CD4-positive, CD25-positive, alpha-beta regulatory T cell (primary cell): Measurements from ENCODE around the gene GABRG3. TPM values are rescaled to one million over a fixed set of nuclear protein-coding genes. Genes with fewer than 3 reads are reported as not detected.

ENCODE experiments used
- ATAC-seq, 2 donors: fragments of 150-1000 bp; cut with Tn5 transposase; one replicate each; pipeline ENCODE4 v1.10.0; 2021; ENCODE audit warnings: low read depth in 2 of 2, moderate number of reproducible peaks in 2 of 2, moderate library complexity in 1 of 2
- DNase-seq, 3 donors: peaks; one replicate each; pipeline versions ENCODE4 v3.0.0 to v3.0.0-alpha.2; 2012 to 2022; ENCODE audit warnings: mixed read lengths in 1 of 3
- H3K27ac ChIP-seq: one replicate; pipeline ENCODE4 v1.7.0; 2013; ENCODE audit warnings: mild to moderate bottlenecking, low read length; ENCODE audit not compliant: insufficient read depth, poor library complexity, severe bottlenecking
- H3K27me3 ChIP-seq: one replicate; pipeline ENCODE4 v1.7.0; 2013; ENCODE audit warnings: low read length; ENCODE audit not compliant: control insufficient read depth, insufficient read depth
- H3K36me3 ChIP-seq: one replicate; pipeline ENCODE4 v1.7.0; 2013; ENCODE audit warnings: mild to moderate bottlenecking, low read length, moderate library complexity; ENCODE audit not compliant: control insufficient read depth, insufficient read depth
- H3K4me1 ChIP-seq: 2 replicates; pipeline ENCODE4 v1.7.0; 2013; ENCODE audit warnings: mild to moderate bottlenecking, low read length; ENCODE audit not compliant: insufficient read depth, control insufficient read depth, poor library complexity, severe bottlenecking
- H3K4me3 ChIP-seq: one replicate; pipeline ENCODE4 v1.7.0; 2013; ENCODE audit warnings: low read depth, mild to moderate bottlenecking, low read length, moderate library complexity
- H3K9me3 ChIP-seq, 2 experiments: 1 replicate in 1 of 2; 2 replicates in 1 of 2; pipeline ENCODE4 v1.7.0; 2013; ENCODE audit warnings: low read length in 2 of 2, mild to moderate bottlenecking in 1 of 2, moderate library complexity in 1 of 2; ENCODE audit not compliant: control insufficient read depth in 2 of 2
- H3K27ac Mint-ChIP-seq, 3 donors: one replicate each; pipeline ENCODE4 v1.8.0; 2020 to 2022; ENCODE audit warnings: mild to moderate bottlenecking in 3 of 3, mixed read lengths in 3 of 3, moderate library complexity in 2 of 3
- H3K27me3 Mint-ChIP-seq: one replicate; pipeline ENCODE4 v1.8.0; 2022; ENCODE audit warnings: mild to moderate bottlenecking, mixed read lengths
- H3K36me3 Mint-ChIP-seq: one replicate; pipeline ENCODE4 v1.8.0; 2020; ENCODE audit warnings: mixed read lengths
- H3K4me1 Mint-ChIP-seq, 4 donors: one replicate each; pipeline ENCODE4 v1.8.0; 2020 to 2022; ENCODE audit warnings: mixed read lengths in 4 of 4, mild to moderate bottlenecking in 1 of 4
- H3K4me3 Mint-ChIP-seq, 4 donors: one replicate each; pipeline ENCODE4 v1.8.0; 2020 to 2022; ENCODE audit warnings: mild to moderate bottlenecking in 4 of 4, mixed read lengths in 4 of 4, moderate library complexity in 3 of 4
- H3K9me3 Mint-ChIP-seq, 7 donors: one replicate each; pipeline ENCODE4 v1.8.0; 2020 to 2022; ENCODE audit warnings: mixed read lengths in 7 of 7, mild to moderate bottlenecking in 3 of 7, moderate library complexity in 2 of 7
- polyA plus RNA-seq, 4 donors: library from polyadenylated mRNA; unstranded; fragments of 300-500 nt; fragmentation: Illumina TruSeq; gene quantifications; one replicate each; pipeline ENCODE4 v1.2.3, GENCODE V29; 2021
- total RNA-seq: library from RNA; stranded (reverse); gene quantifications from one replicate; pipeline ENCODE4 v1.2.3, GENCODE V29; 2022

GABRG3 gene
- total and polyA plus RNA-seq, 5 donors from 2014 or later = not detected

DNA sequence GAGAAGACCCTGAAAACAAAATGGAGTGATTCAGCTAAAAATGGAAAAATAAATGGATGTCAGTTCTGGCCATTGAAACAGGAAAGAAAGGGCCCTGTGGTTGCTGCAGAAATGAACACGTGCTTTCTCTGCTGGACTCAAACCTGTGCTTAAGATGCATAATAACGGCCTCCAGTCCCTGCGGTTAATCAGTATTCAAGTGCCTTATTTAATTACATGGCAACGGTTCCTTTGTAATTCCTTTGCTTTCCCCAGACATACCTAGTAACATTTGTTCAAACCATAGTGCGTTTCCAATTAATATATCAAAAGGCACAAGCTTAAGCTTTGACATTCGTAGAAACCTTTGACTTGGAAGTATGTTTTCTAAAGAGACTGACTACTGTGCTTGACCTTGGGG, 428.3 kb downstream of the GABRG3 start:
- DNase-seq = no peak
- Histone ChIP-seq H3K4me3 (no peak overlapping the region), H3K4me1 (no peaks in the 10 kb centered on the region), H3K9me3 (no peaks in the 10 kb centered on the region), H3K36me3 (no peaks in the 10 kb centered on the region), H3K27ac (no peak overlapping the region), H3K27me3 (no peaks in the 10 kb centered on the region)
- no peak for ATAC-seq
- no peaks in the 10 kb centered on the region for H3K4me1 Mint-ChIP-seq
- no peak overlapping the region for H3K4me3 Mint-ChIP-seq
- H3K36me3 Mint-ChIP-seq = no peaks in the 10 kb centered on the region
- H3K27me3 Mint-ChIP-seq = no peaks in the 10 kb centered on the region
- H3K9me3 Mint-ChIP-seq = peaks cover 2 to 27% (median 6%) of the 10 kb centered on the region in 7 donors
- no peak overlapping the region for H3K27ac Mint-ChIP-seq

DNA sequence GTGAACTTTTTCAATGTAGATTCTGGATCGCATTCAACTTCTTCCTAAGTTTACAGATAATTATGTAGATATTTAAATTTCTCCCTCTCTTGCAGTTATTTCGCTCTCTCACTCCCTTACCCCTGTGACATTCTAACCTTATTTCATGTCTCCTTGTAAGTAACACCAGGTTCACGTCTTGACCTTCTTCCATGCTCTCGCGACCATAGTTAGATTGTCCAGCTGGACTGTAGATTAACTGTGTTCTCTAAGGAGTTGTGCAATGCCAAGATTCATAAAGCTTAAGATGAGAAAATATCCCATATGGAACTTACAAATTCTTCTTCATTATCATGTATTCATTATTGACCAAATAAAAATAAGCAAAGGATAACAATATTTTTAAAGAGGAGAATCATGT, 430.5 kb downstream of the GABRG3 start:
- no peak overlapping the region for H3K27ac Mint-ChIP-seq
- peaks cover 0 to 29% (median 13%) of the 10 kb centered on the region in 7 donors for H3K9me3 Mint-ChIP-seq
- ATAC-seq (no peak), DNase-seq (no peak)
- H3K4me1 ChIP-seq = no peaks in the 10 kb centered on the region
- no peak overlapping the region for H3K27ac ChIP-seq
- H3K27me3 ChIP-seq = no peaks in the 10 kb centered on the region
- H3K36me3 ChIP-seq = no peaks in the 10 kb centered on the region
- H3K9me3 ChIP-seq = no peaks in the 10 kb centered on the region
- no peaks in the 10 kb centered on the region for H3K4me1 Mint-ChIP-seq
- H3K4me3 Mint-ChIP-seq = peak overlapping the region in 1 of 4 donors; percentile 58
- H3K36me3 Mint-ChIP-seq = no peaks in the 10 kb centered on the region
- no peaks in the 10 kb centered on the region for H3K27me3 Mint-ChIP-seq
- no peak overlapping the region for H3K4me3 ChIP-seq

DNA sequence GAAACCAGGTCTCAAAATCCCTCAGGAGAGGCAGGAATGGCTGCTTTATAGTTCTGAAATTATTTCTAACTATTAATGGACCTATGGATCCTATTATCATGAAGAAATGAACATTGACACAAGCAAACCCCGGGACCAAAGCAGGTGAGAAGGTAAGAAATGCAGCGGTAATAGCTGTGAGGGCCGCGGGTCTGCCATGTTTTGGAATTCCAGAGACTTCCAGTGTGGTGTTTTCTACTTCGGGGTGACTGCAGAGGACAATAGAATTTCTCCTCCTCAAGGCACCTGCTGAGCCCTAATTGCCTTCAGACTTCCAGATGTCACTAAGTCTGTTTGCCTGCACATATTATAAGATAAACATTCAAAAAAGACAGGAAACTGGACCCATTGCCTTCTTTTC, 437.4 kb downstream of the GABRG3 start:
- ATAC-seq (no peak), DNase-seq (no peak)
- no peaks in the 10 kb centered on the region for H3K9me3 ChIP-seq
- Mint-ChIP-seq H3K27ac (no peak overlapping the region), H3K4me3 (no peak overlapping the region), H3K9me3 (peaks cover 0 to 20% (median 13%) of the 10 kb centered on the region in 7 donors), H3K4me1 (no peaks in the 10 kb centered on the region), H3K36me3 (no peaks in the 10 kb centered on the region), H3K27me3 (no peaks in the 10 kb centered on the region)
- no peak overlapping the region for H3K4me3 ChIP-seq
- no peaks in the 10 kb centered on the region for H3K27me3 ChIP-seq
- H3K27ac ChIP-seq = no peak overlapping the region
- no peaks in the 10 kb centered on the region for H3K4me1 ChIP-seq
- no peaks in the 10 kb centered on the region for H3K36me3 ChIP-seq

GRCh38 chr15:27410996-27411605, 440.1 kb downstream of the GABRG3 start:
- no peak for DNase-seq
- Mint-ChIP-seq H3K9me3 (peaks cover 0 to 14% (median 6%) of the 10 kb centered on the region in 7 donors), H3K27ac (no peak overlapping the region), H3K27me3 (no peaks in the 10 kb centered on the region), H3K4me1 (no peaks in the 10 kb centered on the region), H3K36me3 (no peaks in the 10 kb centered on the region), H3K4me3 (no peak overlapping the region)
- Histone ChIP-seq H3K27ac (no peak overlapping the region), H3K9me3 (peaks cover 0 to 2% of the 10 kb centered on the region in 2 experiments), H3K4me1 (no peaks in the 10 kb centered on the region), H3K27me3 (no peaks in the 10 kb centered on the region), H3K36me3 (no peaks in the 10 kb centered on the region), H3K4me3 (no peak overlapping the region)
- no peak for ATAC-seq

DNA sequence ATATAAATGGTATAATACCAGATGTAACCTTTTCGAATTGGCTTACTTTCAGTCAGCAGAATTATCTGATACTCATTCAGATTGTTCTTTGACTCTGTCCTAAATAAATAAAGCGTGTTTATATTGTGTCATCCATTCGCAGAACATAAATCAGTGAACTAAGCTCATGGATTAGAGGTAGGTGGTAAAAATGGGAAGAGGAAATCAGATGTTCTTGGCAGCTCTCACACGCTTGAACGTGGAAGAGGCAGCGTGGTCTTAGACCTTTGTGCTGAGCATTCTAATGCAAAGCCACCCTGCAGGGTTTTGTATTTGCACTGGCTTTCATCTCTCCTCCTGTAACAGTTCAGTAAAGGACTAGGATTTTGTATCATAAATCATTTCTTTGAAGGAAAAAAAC, 441.4 kb downstream of the GABRG3 start:
- DNase-seq = no peak

GRCh38 chr15:27414168-27414870, 443.3 kb downstream of the GABRG3 start:
- no peaks in the 10 kb centered on the region for H3K36me3 Mint-ChIP-seq
- H3K27ac Mint-ChIP-seq = no peak overlapping the region
- no peaks in the 10 kb centered on the region for H3K27me3 Mint-ChIP-seq
- Histone ChIP-seq H3K27me3 (no peaks in the 10 kb centered on the region), H3K9me3 (peaks cover 0 to 11% of the 10 kb centered on the region in 2 experiments), H3K27ac (no peak overlapping the region), H3K36me3 (no peaks in the 10 kb centered on the region), H3K4me1 (no peaks in the 10 kb centered on the region), H3K4me3 (no peak overlapping the region)
- peaks cover 0 to 13% (median 7%) of the 10 kb centered on the region in 7 donors for H3K9me3 Mint-ChIP-seq
- H3K4me1 Mint-ChIP-seq = no peaks in the 10 kb centered on the region
- ATAC-seq (no peak), DNase-seq (no peak)
- no peak overlapping the region for H3K4me3 Mint-ChIP-seq

More for the DNA sequence above, 441.4 kb downstream of the GABRG3 start:
- Histone ChIP-seq H3K4me3 (no peak overlapping the region), H3K27me3 (no peaks in the 10 kb centered on the region), H3K4me1 (no peaks in the 10 kb centered on the region), H3K36me3 (no peaks in the 10 kb centered on the region), H3K9me3 (peaks cover 0 to 10% of the 10 kb centered on the region in 2 experiments), H3K27ac (no peak overlapping the region)
- no peak overlapping the region for H3K27ac Mint-ChIP-seq
- H3K4me3 Mint-ChIP-seq = no peak overlapping the region
- H3K36me3 Mint-ChIP-seq = no peaks in the 10 kb centered on the region
- no peaks in the 10 kb centered on the region for H3K4me1 Mint-ChIP-seq
- no peaks in the 10 kb centered on the region for H3K27me3 Mint-ChIP-seq
- ATAC-seq = no peak
- peaks cover 0 to 13% (median 7%) of the 10 kb centered on the region in 7 donors for H3K9me3 Mint-ChIP-seq

DNA sequence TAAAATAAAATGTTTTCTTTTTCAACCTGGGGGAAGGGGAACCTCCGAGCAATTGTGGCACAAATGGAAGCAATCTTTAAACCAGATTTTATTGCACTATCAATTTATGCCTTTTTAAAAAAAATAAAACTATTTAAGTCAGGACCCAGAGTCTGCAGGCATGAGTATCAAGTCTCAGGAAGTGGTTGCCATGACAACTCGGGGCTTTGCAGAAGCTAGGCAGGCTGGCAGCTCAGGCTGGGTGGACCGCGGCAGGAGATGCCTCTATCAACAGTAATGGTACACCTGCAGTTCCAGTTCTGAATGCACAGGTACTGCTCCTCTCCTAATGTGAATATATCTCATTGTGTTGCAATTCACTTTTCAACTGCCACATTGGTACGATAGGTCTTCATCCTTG, 447.7 kb downstream of the GABRG3 start:
- H3K4me1 Mint-ChIP-seq = no peaks in the 10 kb centered on the region
- no peaks in the 10 kb centered on the region for H3K36me3 ChIP-seq

DNA sequence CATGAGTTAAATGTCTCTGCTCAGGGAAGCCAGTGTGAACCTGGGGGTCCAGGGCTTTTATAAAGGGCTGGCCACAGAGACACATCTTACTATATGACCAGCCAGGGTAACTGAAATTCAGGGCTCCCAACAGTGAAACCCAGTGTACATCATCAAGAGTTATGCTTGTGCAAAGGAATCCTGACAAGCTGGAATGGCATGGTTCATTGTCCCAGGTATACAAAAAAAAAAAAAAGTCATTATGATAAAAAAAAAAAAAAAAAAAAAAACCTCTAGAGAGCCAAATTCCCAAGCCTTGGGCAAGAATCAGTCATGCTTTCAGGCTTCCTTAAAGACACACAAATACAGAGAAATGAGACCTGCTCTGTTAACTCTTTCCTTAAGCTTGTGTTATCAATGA, 452.0 kb downstream of the GABRG3 start:
- H3K9me3 Mint-ChIP-seq = peaks cover 0 to 9% (median 2%) of the 10 kb centered on the region in 7 donors
- no peaks in the 10 kb centered on the region for H3K27me3 Mint-ChIP-seq
- peaks cover 0 to 7% of the 10 kb centered on the region in 2 experiments for H3K9me3 ChIP-seq
- ATAC-seq (no peak), DNase-seq (no peak)
- no peak overlapping the region for H3K4me3 ChIP-seq
- H3K36me3 Mint-ChIP-seq = no peaks in the 10 kb centered on the region
- no peak overlapping the region for H3K4me3 Mint-ChIP-seq
- no peak overlapping the region for H3K27ac ChIP-seq
- no peaks in the 10 kb centered on the region for H3K27me3 ChIP-seq
- no peaks in the 10 kb centered on the region for H3K4me1 Mint-ChIP-seq
- H3K27ac Mint-ChIP-seq = no peak overlapping the region
- no peaks in the 10 kb centered on the region for H3K36me3 ChIP-seq
- no peaks in the 10 kb centered on the region for H3K4me1 ChIP-seq

More for the DNA sequence above, 447.7 kb downstream of the GABRG3 start:
- Histone ChIP-seq H3K27ac (no peak overlapping the region), H3K4me3 (no peak overlapping the region), H3K4me1 (no peaks in the 10 kb centered on the region), H3K27me3 (no peaks in the 10 kb centered on the region), H3K9me3 (peaks cover 0 to 14% of the 10 kb centered on the region in 2 experiments)
- H3K27me3 Mint-ChIP-seq = no peaks in the 10 kb centered on the region
- no peaks in the 10 kb centered on the region for H3K36me3 Mint-ChIP-seq
- peaks cover 0 to 7% (median 4%) of the 10 kb centered on the region in 7 donors for H3K9me3 Mint-ChIP-seq
- H3K4me3 Mint-ChIP-seq = no peak overlapping the region
- H3K27ac Mint-ChIP-seq = no peak overlapping the region
- DNase-seq = no peak
- no peak for ATAC-seq
